ENCODE results near the gene PHC2.

DNA sequence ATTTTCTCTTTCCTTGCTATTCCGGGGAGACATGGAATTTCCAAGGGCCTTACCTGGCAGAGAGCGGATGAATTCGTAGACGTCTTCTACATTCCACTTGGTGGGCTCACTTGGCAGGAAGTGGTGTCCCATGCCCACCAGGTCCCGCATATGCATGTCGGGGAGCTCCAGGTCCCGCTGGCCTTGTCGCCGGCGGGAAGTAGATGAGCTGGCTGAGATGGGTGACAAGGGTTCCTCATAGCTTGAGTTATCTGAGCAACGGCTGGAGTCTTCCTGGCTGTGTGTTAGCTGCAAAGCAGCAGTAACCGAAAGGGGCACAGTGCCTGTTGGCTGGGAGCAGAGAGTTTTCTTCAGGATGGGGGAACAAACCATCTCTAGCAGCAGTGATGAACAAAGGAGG lies 102.1 kb downstream of the PHC2 start:
- TF ChIP-seq, protein P1, sequence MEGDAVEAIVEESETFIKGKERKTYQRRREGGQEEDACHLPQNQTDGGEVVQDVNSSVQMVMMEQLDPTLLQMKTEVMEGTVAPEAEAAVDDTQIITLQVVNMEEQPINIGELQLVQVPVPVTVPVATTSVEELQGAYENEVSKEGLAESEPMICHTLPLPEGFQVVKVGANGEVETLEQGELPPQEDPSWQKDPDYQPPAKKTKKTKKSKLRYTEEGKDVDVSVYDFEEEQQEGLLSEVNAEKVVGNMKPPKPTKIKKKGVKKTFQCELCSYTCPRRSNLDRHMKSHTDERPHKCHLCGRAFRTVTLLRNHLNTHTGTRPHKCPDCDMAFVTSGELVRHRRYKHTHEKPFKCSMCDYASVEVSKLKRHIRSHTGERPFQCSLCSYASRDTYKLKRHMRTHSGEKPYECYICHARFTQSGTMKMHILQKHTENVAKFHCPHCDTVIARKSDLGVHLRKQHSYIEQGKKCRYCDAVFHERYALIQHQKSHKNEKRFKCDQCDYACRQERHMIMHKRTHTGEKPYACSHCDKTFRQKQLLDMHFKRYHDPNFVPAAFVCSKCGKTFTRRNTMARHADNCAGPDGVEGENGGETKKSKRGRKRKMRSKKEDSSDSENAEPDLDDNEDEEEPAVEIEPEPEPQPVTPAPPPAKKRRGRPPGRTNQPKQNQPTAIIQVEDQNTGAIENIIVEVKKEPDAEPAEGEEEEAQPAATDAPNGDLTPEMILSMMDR (IDR thresholded peaks at IDR 0.05): no peak
- no peak for TF ChIP-seq POLR2A (IDR thresholded peaks at IDR 0.05)
